ENCODE results near the gene PCDHGC3.

DNA sequence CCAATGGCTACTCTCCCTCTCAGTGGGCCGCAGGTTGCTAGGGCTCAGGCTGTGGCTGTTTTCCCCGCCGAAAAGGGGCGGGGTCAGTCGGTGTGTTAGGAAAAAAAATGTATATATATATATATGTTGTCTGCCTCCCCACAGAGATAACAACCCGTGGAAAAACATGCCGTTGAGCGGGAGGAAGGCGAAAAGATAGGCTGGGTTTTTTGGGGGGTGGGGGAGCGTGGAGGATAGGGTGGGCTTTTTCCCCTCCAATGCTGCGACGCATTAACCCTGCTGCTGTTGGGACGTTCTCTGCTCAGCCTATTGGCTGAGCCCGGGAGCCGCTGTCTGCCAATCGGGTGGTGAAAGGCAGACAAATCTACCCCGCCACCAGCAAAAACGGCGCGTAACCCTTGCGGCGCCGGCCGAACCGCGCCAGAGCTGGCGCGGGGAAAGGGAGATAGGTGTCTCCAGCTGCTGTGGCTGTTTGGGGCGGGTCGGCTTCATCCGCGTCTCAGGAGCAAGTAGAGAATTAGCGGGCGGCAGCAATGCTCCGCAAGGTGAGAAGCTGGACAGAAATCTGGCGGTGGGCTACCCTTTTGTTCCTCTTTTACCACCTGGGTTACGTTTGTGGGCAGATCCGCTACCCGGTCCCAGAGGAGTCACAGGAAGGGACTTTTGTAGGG lies 9.0 kb downstream of the PCDHGC3 start, which contains the start of gene PCDHGC4:
- TF ChIP-seq, protein P1, sequence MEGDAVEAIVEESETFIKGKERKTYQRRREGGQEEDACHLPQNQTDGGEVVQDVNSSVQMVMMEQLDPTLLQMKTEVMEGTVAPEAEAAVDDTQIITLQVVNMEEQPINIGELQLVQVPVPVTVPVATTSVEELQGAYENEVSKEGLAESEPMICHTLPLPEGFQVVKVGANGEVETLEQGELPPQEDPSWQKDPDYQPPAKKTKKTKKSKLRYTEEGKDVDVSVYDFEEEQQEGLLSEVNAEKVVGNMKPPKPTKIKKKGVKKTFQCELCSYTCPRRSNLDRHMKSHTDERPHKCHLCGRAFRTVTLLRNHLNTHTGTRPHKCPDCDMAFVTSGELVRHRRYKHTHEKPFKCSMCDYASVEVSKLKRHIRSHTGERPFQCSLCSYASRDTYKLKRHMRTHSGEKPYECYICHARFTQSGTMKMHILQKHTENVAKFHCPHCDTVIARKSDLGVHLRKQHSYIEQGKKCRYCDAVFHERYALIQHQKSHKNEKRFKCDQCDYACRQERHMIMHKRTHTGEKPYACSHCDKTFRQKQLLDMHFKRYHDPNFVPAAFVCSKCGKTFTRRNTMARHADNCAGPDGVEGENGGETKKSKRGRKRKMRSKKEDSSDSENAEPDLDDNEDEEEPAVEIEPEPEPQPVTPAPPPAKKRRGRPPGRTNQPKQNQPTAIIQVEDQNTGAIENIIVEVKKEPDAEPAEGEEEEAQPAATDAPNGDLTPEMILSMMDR (IDR thresholded peaks at IDR 0.05; ENCODE audit: low read depth, low read length), result no peak
- no peak for TF ChIP-seq EZH2phosphoT487 (IDR thresholded peaks at IDR 0.05; ENCODE audit: low read depth)
